ENCODE results near the gene PEX10.

Gene PEX10

GRCh38 chr1:2418791-2419320 is 6.5 kb upstream of the PEX10 start:
- no peak for DNase-seq

- DNase-seq = no peak
These were observed 5.5 kb upstream of the PEX10 start for GRCh38 chr1:2417833-2418225.

- no peak for DNase-seq
These were observed 4.9 kb upstream of the PEX10 start for GRCh38 chr1:2417083-2417832.

GRCh38 chr1:2416403-2416802 is 4.0 kb upstream of the PEX10 start:
- no peak for DNase-seq

- no peak for DNase-seq
These were observed 3.4 kb upstream of the PEX10 start for GRCh38 chr1:2415801-2416208.

GRCh38 chr1:2415337-2415736 is 3.0 kb upstream of the PEX10 start:
- DNase-seq = no peak

GRCh38 chr1:2414297-2414958 is 2.1 kb upstream of the PEX10 start:
- peak; percentile 36 to 51 for DNase-seq

GRCh38 chr1:2413495-2414296 is 1.3 kb upstream of the PEX10 start:
- no peak for DNase-seq

GRCh38 chr1:2412773-2413494 is 570 bp upstream of the PEX10 start:
- DNase-seq = peak in 1 of 2 experiments; percentile 54

- DNase-seq = no peak
These were observed 466 bp downstream of the PEX10 start for GRCh38 chr1:2411801-2412394.

GRCh38 chr1:2409745-2410144 is 2.6 kb downstream of the PEX10 start:
- no peak for DNase-seq

- no peak for DNase-seq
These were observed 3.5 kb downstream of the PEX10 start for GRCh38 chr1:2408859-2409276.

- DNase-seq = no peak
These were observed 3.9 kb downstream of the PEX10 start for GRCh38 chr1:2408456-2408855.

- no peak for DNase-seq
These were observed 4.4 kb downstream of the PEX10 start for GRCh38 chr1:2407991-2408275.

GRCh38 chr1:2407166-2407990 is 5.0 kb downstream of the PEX10 start:
- DNase-seq = no peak

- no peak for DNase-seq
These were observed 5.8 kb downstream of the PEX10 start for GRCh38 chr1:2406451-2407041.

GRCh38 chr1:2405588-2406295 is 6.6 kb downstream of the PEX10 start:
- no peak for DNase-seq

GRCh38 chr1:2404890-2405511 is 7.4 kb downstream of the PEX10 start:
- DNase-seq = no peak

- no peak for DNase-seq
These were observed 8.0 kb downstream of the PEX10 start for GRCh38 chr1:2404142-2404889.

All from NCI-H2081 (cell line).